GM12891 (cell line): ENCODE results near the gene PRPF6.
A peak's percentile ranks its signal among the peaks of the same experiment; 100 is the strongest.

ENCODE experiments used
- DNase-seq: peaks from one replicate; pipeline ENCODE4 v3.0.0; 2011; ENCODE audit warnings: low spot score; ENCODE audit not compliant: insufficient read length
- FAIRE-seq: peaks from 2 replicates; lab custom pipeline; 2011; peaks lifted over from hg19 to GRCh38; lab: Jason Lieb, UNC
- PAX5 ChIP-seq: IDR thresholded peaks from 2 replicates; pipeline ENCODE4 v1.6.1; 2011; ENCODE audit warnings: low read length, moderate library complexity, mild to moderate bottlenecking; ENCODE audit not compliant: insufficient read depth, severe bottlenecking
- POLR2A ChIP-seq: IDR thresholded peaks from 2 replicates; pipeline ENCODE4 v1.6.1; 2011; ENCODE audit warnings: low read depth, low read length, control low read depth
- POLR2AphosphoS5 ChIP-seq: IDR thresholded peaks from 2 replicates; pipeline ENCODE4 v1.6.1; 2011; ENCODE audit warnings: low read depth, low read length, control low read depth
- POU2F2 ChIP-seq: IDR thresholded peaks from 2 replicates; pipeline ENCODE4 v1.6.1; 2011; ENCODE audit warnings: low read depth, mild to moderate bottlenecking, control low read depth, low read length, moderate library complexity
- SPI1 ChIP-seq: IDR thresholded peaks from 2 replicates; pipeline ENCODE4 v1.6.1; 2011; ENCODE audit warnings: low read depth, low read length, control low read depth
- TAF1 ChIP-seq: IDR thresholded peaks from 2 replicates; pipeline ENCODE4 v1.6.1; 2011; ENCODE audit warnings: low read depth, low read length, control low read depth

Gene PRPF6

GRCh38 chr20:64068386-64069208 lies 87.7 kb downstream of the PRPF6 start:
- TF ChIP-seq POLR2AphosphoS5 = no peak
- no peak for TF ChIP-seq POLR2A
- no peak for TF ChIP-seq PAX5
- TF ChIP-seq POU2F2 = no peak
- no peak for TF ChIP-seq SPI1
- no peak for TF ChIP-seq TAF1
- FAIRE-seq (no peak), DNase-seq (no peak)

GRCh38 chr20:64069209-64069613 lies 88.3 kb downstream of the PRPF6 start:
- TF ChIP-seq POLR2A (no peak), TAF1 (no peak), SPI1 (no peak), PAX5 (no peak), POU2F2 (no peak), POLR2AphosphoS5 (no peak)
- no peak for DNase-seq
- FAIRE-seq = no peak

GRCh38 chr20:64069614-64070243 lies 88.8 kb downstream of the PRPF6 start:
- DNase-seq (no peak), FAIRE-seq (peak; percentile 88)
- TF ChIP-seq POLR2AphosphoS5 (no peak), TAF1 (no peak), PAX5 (no peak), POU2F2 (no peak), POLR2A (no peak), SPI1 (no peak)

DNA sequence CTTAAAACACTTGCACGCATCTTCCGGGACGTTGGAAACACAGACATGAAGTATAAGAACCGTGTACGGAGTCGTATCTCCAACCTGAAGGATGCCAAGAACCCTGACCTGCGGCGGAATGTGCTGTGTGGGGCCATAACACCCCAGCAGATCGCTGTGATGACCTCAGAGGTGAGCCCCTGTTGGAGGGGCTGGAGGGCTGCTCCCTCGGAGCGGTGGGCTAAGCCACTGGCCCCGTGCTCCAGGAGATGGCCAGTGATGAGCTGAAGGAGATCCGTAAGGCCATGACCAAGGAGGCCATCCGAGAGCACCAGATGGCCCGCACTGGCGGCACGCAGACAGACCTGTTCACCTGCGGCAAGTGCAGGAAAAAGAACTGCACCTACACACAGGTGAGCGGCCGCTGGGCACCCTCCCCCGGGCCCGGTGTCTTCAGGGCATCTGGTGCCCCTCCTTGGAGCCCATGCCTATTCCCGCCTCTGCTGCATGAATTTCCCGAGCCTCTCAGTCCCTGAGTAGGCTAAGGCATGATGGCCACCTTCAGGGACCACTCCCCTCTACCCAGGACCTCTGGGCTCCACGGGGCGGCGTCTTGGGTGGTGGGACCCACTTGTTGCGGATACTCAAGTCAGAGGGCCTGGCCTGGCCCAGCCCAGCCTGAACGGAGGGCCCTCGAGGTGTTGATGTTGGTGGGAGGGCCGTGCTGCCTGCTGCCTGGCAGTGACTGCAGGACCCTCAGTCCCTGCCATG lies 89.5 kb downstream of the PRPF6 start:
- no peak for DNase-seq
- TF ChIP-seq TAF1 = no peak
- no peak for TF ChIP-seq POLR2A
- TF ChIP-seq POLR2AphosphoS5 = no peak
- TF ChIP-seq SPI1 = no peak
- no peak for TF ChIP-seq PAX5
- TF ChIP-seq POU2F2 = no peak
- FAIRE-seq = no peak

DNA sequence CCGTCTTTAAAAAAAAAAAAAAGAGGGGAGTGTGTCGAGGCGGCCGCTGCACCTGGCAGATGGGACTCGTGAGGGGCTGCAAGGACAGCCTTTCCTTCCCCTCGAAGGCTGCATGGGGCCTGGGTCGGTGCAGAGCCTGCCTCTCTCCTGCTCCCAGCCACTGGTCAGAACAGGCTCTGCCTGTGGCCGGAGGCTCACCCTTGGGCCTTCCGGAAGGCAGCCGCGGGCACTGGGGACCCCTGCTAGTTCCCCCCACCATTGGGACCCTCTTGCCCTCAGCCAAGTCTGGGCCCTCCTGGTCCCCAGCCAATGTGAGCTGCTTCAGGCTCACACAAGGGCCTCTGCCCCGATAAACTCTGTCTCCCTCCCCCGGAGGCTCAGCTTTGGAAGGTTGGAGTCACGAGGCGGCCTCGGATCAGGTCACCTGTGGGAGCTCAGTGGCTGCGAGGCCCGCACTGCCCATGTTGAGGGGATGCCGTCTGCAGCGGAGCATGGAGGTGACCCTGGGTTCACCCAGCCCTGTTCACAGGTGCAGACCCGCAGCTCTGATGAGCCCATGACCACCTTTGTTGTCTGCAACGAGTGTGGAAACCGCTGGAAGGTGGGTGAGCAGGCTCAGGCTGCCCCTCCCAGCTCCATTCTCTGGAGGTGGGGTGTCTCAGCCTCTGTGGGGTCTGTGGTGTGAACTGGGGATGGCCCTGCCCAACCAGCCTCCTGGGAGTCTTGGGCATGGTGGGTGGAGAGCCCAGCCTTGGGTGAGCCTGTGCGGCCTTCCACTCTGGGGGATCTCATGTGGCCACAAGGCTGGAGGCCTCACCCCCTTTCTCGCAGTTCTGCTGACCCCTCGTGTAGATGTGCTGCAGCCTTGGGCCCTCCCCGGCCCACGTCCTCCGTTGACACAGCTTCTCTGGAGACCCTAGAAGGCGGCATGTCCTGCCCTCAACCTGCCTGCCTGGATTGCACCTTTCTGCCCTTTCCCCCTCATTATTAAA lies 90.7 kb downstream of the PRPF6 start:
- no peak for FAIRE-seq
- TF ChIP-seq PAX5 (no peak), SPI1 (no peak), POLR2A (no peak; the same call in 1 of the 2 replicates), POU2F2 (no peak), POLR2AphosphoS5 (peak; percentile 28; the same call in 1 of the 2 replicates), TAF1 (no peak)
- DNase-seq = no peak

GRCh38 chr20:64072498-64073063 lies 91.6 kb downstream of the PRPF6 start:
- DNase-seq = no peak
- TF ChIP-seq POLR2AphosphoS5 (no peak), POU2F2 (no peak)
- no peak for FAIRE-seq

DNA sequence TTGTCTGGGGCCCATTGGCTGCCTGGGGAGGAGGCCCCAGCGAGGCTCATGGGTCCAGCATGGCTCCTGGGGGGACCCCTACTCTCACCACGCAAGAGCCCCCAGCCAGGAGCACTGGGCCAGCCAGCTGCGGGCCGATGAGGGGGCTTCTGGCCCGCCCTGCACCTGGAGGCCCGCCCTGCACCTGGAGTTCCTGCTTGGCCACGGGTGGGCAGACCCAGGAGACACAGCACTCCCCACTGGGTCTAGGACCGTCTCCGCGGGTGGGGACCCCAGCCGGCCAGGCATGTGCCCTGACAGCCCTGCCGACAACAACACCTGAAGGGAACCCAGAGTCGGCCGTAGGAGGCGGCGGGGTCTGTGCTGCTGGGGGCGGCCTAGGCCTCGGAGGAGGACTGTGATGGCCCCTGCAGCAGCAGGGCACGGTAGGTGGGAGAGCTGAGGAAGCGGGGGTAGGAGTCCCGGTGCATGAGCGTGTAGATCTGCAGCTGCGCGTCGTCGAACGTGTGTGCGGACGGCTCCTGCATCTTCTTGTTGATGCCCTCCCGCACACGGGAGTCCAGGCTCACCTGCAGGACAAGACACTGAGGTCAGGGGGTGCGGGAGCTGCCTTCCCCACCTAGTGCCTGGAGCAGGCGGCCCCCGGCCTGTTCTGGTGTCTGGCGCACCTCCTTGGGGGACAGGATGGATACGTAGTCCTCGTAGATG lies 92.7 kb downstream of the PRPF6 start:
- FAIRE-seq = no peak
- DNase-seq = no peak
- no peak for TF ChIP-seq TAF1
- no peak for TF ChIP-seq PAX5
- TF ChIP-seq POLR2A = no peak
- no peak for TF ChIP-seq POU2F2
- TF ChIP-seq SPI1 = no peak
- TF ChIP-seq POLR2AphosphoS5 = no peak
